ENCODE measurements around the gene LARP1.
"Not testable (repeated sequence)": the region's sequence is repeated elsewhere in the genome, so short reads cannot be mapped to it uniquely, and the experiment has no call there.

Gene LARP1

GRCh38 chr5:154824070-154824469, 68.9 kb downstream of the LARP1 start:
- no peak for DNase-seq (ENCODE audit: low read depth)

- no peak for DNase-seq (ENCODE audit: low read depth)
Measured at GRCh38 chr5:154829181-154829588, 74.0 kb downstream of the LARP1 start.

DNA sequence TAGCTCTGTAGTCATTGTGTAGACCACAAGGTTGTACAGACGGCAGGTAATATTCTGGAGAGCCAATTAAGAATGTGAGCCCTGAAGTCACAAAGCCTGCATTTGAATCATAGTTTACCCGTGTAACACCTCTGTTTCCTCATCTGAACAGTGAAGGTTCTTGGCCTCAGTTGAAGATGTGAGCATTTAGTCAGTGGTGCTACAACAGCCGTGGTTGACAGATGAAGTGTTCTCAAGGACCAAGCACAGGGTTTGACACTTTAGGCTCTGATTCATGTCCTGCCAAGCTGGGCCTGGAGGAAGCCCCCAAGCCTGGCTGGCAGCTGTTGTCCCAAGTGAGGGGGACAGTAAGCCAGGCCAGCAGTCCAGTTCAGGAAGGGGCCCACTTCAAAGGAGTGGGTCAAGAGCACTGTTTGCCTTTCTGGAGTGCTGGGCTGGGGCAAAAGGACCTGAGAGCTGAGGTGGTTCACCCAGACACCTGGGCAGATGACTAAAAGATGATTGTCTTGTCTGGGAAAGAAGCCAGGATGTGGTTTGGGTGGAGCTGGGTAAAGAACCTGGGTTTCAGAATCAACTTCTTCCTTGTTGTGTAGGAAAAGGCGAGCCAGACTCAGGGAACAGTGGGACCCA, 74.5 kb downstream of the LARP1 start:
- DNase-seq (ENCODE audit: low read depth): peak; percentile 42

DNA sequence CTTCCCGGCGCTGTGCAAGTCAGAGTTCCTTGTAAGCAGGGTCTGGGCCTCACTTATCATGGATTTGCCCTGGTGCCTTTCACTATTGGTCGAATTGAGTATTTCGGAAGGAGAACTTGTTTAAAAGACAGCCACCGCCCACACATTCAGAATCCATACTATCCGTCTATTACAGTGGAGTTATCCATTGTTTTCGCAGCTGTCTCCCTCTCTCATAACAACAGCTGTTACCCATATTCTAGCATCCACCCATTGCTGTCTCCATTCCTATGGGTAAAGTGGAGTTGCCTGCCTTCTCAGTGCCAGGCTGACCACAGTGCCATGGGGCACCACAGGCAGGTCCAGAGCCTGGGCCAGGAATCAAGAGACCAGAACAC, 75.0 kb downstream of the LARP1 start:
- no peak for DNase-seq (ENCODE audit: low read depth)

DNA sequence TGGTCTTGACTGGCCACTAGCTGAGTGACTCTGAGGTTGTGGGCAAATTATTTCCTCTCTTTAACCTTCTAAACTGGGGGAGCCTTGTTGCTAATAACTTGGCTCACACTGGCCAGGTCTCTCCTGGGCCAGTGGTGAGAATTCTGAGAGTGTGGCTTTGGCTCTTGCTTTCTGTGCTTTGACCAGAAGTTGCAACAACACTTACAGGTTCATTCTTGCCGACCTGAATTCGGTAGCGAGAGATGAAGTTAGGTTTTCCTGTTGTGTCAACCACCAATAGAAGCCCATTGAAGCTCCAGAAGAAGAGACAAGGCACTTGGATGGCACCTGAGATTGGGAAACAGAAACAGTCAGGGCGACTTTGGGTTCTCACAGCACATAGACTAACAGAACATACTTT, 75.4 kb downstream of the LARP1 start:
- no peak for DNase-seq (ENCODE audit: low read depth)

GRCh38 chr5:154831451-154831850, 76.3 kb downstream of the LARP1 start:
- DNase-seq (ENCODE audit: low read depth): no peak

DNA sequence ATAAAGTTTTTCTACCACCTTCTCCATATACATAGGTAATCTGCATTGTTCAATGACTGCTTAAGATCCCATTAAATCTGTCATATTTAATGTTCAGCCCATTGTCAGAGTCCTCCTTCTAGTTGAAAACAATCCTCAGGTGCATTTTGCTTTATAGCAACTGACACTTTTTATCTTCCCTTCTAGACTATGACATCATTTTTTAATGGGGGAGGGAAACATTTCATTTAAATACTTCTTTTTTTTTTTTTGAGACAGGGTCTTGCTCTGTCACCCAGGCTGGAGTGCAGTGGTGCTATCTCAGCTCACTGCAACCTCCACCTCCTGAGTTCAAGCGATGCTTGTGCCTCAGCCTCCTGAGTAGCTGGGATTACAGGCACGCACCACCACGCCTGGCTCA, 77.6 kb downstream of the LARP1 start:
- DNase-seq (ENCODE audit: low read depth): not testable (repeated sequence)

DNA sequence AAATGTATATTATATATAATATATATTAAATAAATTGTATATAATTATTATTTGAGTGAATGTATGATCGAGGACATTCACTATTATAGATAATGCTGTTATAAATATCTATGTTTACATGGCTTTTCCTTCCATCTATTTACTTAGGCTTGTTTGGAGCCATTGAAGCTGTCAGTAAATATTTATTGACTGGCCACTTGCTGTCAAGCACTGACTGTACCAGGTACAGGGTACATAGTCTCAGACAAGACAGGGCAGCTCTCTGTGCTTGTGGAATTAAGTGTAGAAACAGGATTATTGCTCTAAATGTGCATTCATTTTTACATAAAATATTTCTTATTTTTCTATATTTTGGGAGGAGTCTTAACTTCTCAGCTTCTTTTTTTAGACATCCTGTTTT, 78.9 kb downstream of the LARP1 start:
- DNase-seq (ENCODE audit: low read depth): no peak

DNA sequence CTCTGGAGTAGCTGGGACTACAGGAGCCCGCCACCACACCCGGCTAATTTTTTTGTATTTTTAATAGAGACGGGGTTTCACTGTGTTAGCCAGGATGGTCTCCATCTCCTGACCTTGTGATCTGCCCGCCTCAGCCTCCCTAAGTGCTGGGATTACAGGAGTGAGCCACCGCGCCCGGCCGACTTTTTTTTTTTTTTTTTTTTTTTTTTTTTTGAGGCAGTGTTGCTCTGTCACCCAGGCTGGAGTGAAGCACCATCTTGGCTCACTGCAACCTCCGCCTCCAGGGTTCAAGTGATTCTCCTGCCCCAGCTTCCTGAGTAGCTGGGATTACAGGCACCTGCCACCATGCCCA, 80.5 kb downstream of the LARP1 start:
- not testable (repeated sequence) for DNase-seq (ENCODE audit: low read depth)

DNA sequence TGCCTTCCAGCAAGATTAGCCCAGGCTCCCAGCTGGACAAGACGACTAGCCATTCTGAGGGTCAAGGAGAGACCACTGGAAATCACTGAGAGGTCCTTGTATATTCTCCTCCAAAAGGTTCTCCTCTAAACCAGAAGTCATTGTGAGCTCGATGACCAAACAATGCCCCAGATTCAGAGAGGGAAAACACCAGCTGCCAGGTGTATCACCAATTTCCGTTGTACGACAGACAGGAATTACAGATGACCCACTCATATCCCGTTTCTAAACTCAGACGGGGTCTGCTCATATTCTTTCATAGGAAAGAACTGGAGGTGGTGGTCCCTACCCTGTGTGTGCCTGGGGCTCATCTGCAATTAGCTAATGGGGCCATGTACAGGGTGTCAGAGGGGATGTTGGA, 81.0 kb downstream of the LARP1 start:
- no peak for DNase-seq (ENCODE audit: low read depth)

DNA sequence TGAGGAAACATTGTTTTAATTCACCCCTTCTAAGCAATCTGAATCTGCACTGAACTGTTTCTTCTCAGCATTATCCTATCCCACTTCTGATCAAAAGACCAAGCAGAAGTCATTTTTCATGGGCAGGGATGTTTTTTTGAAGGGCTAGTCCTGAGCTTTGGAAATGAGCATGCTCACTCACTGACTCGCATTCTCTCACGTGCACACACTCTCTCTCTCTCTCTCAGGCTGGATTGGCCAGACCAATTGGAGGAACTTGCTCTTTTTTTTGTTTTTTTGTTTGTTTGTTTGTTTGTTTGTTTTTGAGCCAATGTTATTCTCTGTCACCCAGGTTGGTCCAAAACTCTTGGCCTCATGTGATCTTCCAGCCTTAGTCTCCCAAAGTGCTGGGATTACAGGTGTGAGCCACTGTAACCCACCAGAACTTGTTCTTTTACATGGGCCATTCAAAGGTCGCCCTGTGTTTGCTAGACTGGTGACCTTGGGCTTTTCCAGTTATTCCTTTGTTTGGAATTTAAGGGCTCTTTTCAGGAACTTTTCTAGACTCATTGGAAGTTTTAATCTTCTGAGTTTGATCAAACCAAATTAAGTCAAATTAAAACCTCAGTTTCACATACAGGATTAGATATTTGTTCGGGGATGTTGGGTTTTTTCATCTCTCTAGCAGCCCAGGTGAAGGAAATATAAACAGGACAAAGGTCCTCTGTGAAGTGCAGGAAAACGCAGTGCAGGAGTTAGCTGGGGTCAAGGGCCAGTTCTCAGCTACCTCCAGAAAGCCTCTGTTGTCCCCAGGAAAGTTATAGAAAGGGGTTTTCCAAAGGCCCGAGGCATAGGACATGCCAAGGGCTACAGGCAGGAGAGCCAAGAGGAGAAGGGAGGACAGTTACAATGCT, 82.1 kb downstream of the LARP1 start:
- DNase-seq (ENCODE audit: low read depth): no peak

GRCh38 chr5:154840435-154841272, 85.5 kb downstream of the LARP1 start:
- no peak for DNase-seq (ENCODE audit: low read depth)

DNA sequence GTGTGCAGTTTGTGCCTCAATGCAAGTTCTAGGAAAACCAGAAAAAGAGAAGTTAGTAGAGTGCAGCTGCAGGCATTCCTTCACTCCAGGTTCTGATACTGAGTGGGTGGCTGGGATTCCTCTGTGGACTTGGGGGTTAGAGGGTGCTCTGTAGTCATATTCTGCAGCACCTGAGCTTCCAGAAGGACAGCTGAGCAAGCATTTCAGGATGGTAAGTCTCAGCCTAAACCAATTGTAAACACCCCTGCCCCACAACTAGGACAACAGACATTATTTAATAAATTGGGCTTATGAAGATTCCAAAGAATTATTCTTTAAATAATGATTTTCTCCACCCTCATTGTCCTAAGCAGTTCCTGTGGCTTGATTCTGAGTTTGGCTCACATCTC, 86.1 kb downstream of the LARP1 start:
- no peak for DNase-seq (ENCODE audit: low read depth)

DNA sequence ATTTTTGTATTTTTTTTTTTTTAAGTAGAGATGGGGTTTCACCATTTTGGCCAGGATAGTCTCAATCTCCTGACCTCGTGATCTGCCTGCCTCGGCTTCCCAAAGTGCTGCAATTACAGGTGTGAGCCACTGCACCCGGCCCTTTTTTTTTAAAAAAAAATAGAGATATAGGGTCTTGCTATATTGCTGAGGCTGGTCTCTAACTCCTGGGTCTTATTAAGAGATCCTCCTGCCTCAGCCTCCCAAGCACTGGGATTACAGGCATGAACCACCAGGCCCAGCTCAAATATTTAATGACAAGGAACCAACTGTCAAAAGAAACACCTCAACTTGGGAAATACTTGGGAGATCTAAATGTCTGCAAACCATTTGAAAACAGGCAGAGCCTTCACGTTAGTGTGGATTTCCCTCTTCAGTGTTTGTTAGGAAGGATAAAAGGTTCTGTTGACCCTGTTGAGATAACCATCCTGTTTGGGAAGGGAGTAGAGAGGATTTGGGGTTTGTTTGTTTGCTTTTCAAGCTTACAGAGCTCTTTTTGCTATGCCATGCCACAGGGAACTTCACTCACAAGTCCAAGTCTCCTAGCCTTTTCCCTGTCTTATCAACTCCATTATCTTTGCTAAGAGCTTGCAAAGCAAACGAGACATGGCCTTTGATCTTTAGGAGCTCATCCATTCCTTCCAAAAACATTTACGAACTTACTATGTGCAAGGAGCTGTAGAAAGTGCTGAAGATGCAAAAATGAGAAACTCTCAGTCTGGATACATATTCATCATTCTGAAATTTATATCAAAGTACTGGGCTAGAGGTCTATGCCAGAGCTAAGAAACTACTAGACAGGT, 87.7 kb downstream of the LARP1 start:
- DNase-seq (ENCODE audit: low read depth): no peak

DNA sequence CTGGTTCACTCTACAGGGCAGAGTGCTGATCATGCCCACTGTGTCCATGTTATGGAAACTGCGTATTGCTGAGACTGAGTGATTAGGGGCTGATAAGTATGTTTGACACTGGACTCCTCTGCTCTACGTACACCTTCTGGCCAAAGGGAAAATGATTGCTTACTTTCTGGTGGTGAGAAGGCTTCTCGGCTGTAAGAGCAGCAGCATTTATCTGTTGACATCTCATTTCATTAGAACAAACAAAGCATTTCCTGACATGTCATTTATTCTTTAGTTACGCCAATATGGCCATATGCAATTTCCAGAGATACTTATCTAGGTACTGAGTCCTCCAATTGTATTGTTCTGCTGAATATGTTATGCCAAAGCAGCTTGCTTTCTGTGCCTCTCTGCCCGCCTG, 89.6 kb downstream of the LARP1 start:
- no peak for DNase-seq (ENCODE audit: low read depth)

DNA sequence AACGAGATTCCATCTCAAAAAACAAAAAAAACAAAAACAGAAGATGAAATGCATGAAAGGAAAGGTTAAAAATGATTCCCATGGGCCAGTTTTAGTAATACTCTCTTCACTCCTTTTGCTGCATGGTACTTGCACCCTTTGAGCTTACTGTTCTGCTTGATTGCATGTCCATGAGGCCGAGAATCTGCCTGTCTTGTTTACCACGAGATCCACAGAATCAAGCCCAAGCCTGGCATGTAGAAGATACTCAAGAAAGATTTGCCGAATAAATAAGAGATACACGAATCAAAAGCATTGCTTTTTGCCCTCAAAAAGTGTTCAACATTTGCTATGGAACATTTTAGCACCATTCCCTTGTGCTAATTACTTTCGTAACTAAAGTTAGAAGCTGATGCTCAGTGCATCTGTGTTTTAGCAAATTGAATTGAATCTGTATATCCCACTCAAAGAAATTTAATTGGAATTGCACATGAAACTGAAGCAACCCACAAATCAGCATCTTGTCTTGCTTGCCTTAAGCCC, 94.1 kb downstream of the LARP1 start:
- DNase-seq (ENCODE audit: low read depth): no peak

- DNase-seq (ENCODE audit: low read depth): peak; percentile 77
Measured at GRCh38 chr5:154849791-154850201, 94.6 kb downstream of the LARP1 start.

GRCh38 chr5:154850255-154851062, 95.3 kb downstream of the LARP1 start, which contains the start of gene FAXDC2:
FAXDC2 (minus strand) TSS chr5:154850603; CDS start chr5:154838178, 12,425 bp downstream.
- DNase-seq (ENCODE audit: low read depth): peak; percentile 93

GRCh38 chr5:154851351-154851750, 96.2 kb downstream of the LARP1 start:
- no peak for DNase-seq (ENCODE audit: low read depth)

- DNase-seq (ENCODE audit: low read depth): peak; percentile 98
Measured at GRCh38 chr5:154857530-154858296, 102.5 kb downstream of the LARP1 start.

Measured in iris pigment epithelial cell (primary cell).